HEK293T (cell line): Measurements from ENCODE around the gene C5AR2.
"Not testable (repeated sequence)": the region's sequence is repeated elsewhere in the genome, so short reads cannot be mapped to it uniquely, and the experiment has no call there.

Experiments used
- CTCF ChIA-PET: fragments of 350-600 bp; formaldehyde crosslinking; extraction: SDS; loops from one replicate; lab custom pipeline; 2021; ENCODE audit warnings: antibody characterized with exemption, inconsistent platforms; lab: Yijun Ruan, JAX
- POLR2A ChIA-PET: fragments of 350-600 bp; formaldehyde crosslinking; extraction: SDS; loops from one replicate; lab custom pipeline; 2020; ENCODE audit warnings: antibody characterized with exemption, inconsistent platforms; lab: Yijun Ruan, JAX
- DNase-seq: peaks from one replicate; pipeline ENCODE4 v3.0.0; 2012; ENCODE audit warnings: mixed read lengths; ENCODE audit errors: extremely low spot score
- ARNT ChIP-seq: fragments of 450-650 bp; IDR thresholded peaks from 2 replicates; pipeline ENCODE4 v1.6.1; 2017; ENCODE audit warnings: mild to moderate bottlenecking
- BHLHE40 ChIP-seq: fragments of 450-650 bp; IDR thresholded peaks from 2 replicates; pipeline ENCODE4 v1.6.1; 2016; ENCODE audit warnings: mild to moderate bottlenecking, moderate library complexity, borderline replicate concordance
- CTBP1 ChIP-seq: fragments of 450-650 bp; IDR thresholded peaks from 2 replicates; pipeline ENCODE4 v1.6.1; 2016; ENCODE audit warnings: borderline replicate concordance
- ELF4 ChIP-seq: fragments of 450-650 bp; IDR thresholded peaks from 2 replicates; pipeline ENCODE4 v1.6.1; 2017; ENCODE audit warnings: antibody characterized with exemption
- FOXA1 ChIP-seq: fragments of 450-650 bp; IDR thresholded peaks from 2 replicates; pipeline ENCODE4 v1.6.1; 2016; ENCODE audit warnings: mild to moderate bottlenecking
- FOXK2 ChIP-seq: fragments of 450-650 bp; IDR thresholded peaks from 2 replicates; pipeline ENCODE4 v1.6.1; 2016; ENCODE audit warnings: mild to moderate bottlenecking
- FOXM1 ChIP-seq: fragments of 450-650 bp; IDR thresholded peaks from 2 replicates; pipeline ENCODE4 v1.6.1; 2017; ENCODE audit warnings: mild to moderate bottlenecking, borderline replicate concordance
- HDGF ChIP-seq: fragments of 450-650 bp; IDR thresholded peaks from 2 replicates; pipeline ENCODE4 v1.6.1; 2017; ENCODE audit warnings: antibody characterized with exemption, borderline replicate concordance
- L3MBTL2 ChIP-seq: fragments of 450-650 bp; conservative IDR thresholded peaks from 2 replicates; pipeline ENCODE4 v1.6.1; 2016; ENCODE audit warnings: mild to moderate bottlenecking
- LEF1 ChIP-seq: fragments of 450-650 bp; IDR thresholded peaks from 2 replicates; pipeline ENCODE4 v1.6.1; 2017; ENCODE audit warnings: mild to moderate bottlenecking, borderline replicate concordance
- NFRKB ChIP-seq: fragments of 450-650 bp; IDR thresholded peaks from 2 replicates; pipeline ENCODE4 v1.6.1; 2016; ENCODE audit warnings: mild to moderate bottlenecking, moderate library complexity
- PKNOX1 ChIP-seq: fragments of 450-650 bp; IDR thresholded peaks from 2 replicates; pipeline ENCODE4 v1.6.1; 2016
- SP1 ChIP-seq: fragments of 450-650 bp; IDR thresholded peaks from 2 replicates; pipeline ENCODE4 v1.6.1; 2017
- SUZ12 ChIP-seq: fragments of 450-650 bp; IDR thresholded peaks from 2 replicates; pipeline ENCODE4 v1.6.1; 2016; ENCODE audit warnings: mild to moderate bottlenecking
- TARDBP ChIP-seq: fragments of 450-650 bp; IDR thresholded peaks from 2 replicates; pipeline ENCODE4 v1.6.1; 2016
- ZNF384 ChIP-seq: fragments of 450-650 bp; IDR thresholded peaks from 2 replicates; pipeline ENCODE4 v1.6.1; 2016

C5AR2 gene

GRCh38 chr19:47381653-47382279 lies 49.8 kb downstream of the C5AR2 start:
- POLR2A ChIA-PET = no interaction called here
- TF ChIP-seq PKNOX1 = no peak
- no peak for TF ChIP-seq LEF1
- no peak for TF ChIP-seq ZNF384
- no peak for TF ChIP-seq SUZ12
- no peak for TF ChIP-seq TARDBP
- no peak for TF ChIP-seq BHLHE40
- TF ChIP-seq FOXK2 = no peak
- no peak for TF ChIP-seq ARNT
- TF ChIP-seq FOXM1 = no peak
- no peak for TF ChIP-seq FOXA1
- no peak for TF ChIP-seq ELF4
- CTCF ChIA-PET = no interaction called here
- no peak for DNase-seq

GRCh38 chr19:47383890-47384289 lies 51.9 kb downstream of the C5AR2 start:
- CTCF ChIA-PET, POLR2A ChIA-PET: not testable (repeated sequence)

GRCh38 chr19:47384533-47384932 lies 52.6 kb downstream of the C5AR2 start:
- POLR2A ChIA-PET, DNase-seq, CTCF ChIA-PET: not testable (repeated sequence)

More at GRCh38 chr19:47383890-47384289, 51.9 kb downstream of the C5AR2 start:
- DNase-seq = not testable (repeated sequence)

GRCh38 chr19:47386582-47386981 lies 54.6 kb downstream of the C5AR2 start:
- DNase-seq, CTCF ChIA-PET, POLR2A ChIA-PET: not testable (repeated sequence)

GRCh38 chr19:47387623-47388022 lies 55.6 kb downstream of the C5AR2 start:
- DNase-seq, POLR2A ChIA-PET, CTCF ChIA-PET: not testable (repeated sequence)

GRCh38 chr19:47388721-47389120 lies 56.7 kb downstream of the C5AR2 start:
- POLR2A ChIA-PET, DNase-seq: not testable (repeated sequence)
- CTCF ChIA-PET = interaction anchor here (0.6 to 1.1 kb wide), 3 partner anchors 11 to 104 kb away, joined by 3 to 10 read pairs (median 5); no protein-coding TSS in a partner anchor

- DNase-seq = no peak
- ChIA-PET POLR2A (no interaction called here), CTCF (interaction anchor here (0.6 to 1.1 kb wide), 3 partner anchors 11 to 104 kb away, joined by 3 to 10 read pairs (median 5); no protein-coding TSS in a partner anchor)
- no peak for TF ChIP-seq ARNT
- no peak for TF ChIP-seq TARDBP
- no peak for TF ChIP-seq ELF4
- no peak for TF ChIP-seq LEF1
- no peak for TF ChIP-seq HDGF
- no peak for TF ChIP-seq FOXM1
- TF ChIP-seq BHLHE40 = no peak
Observed at GRCh38 chr19:47389150-47389556, 57.2 kb downstream of the C5AR2 start.

GRCh38 chr19:47390533-47391488 lies 58.8 kb downstream of the C5AR2 start:
- CTCF ChIA-PET = interaction anchor here (0.6 to 1.2 kb wide), 12 partner anchors 9 to 325 kb away, joined by 3 to 5 read pairs (median 3); partner anchors contain the start of gene DHX34
- no peak for DNase-seq
- no peak for TF ChIP-seq CTBP1
- no peak for TF ChIP-seq ZNF384
- TF ChIP-seq BHLHE40 = no peak
- TF ChIP-seq SUZ12 = no peak
- no peak for TF ChIP-seq FOXM1
- TF ChIP-seq PKNOX1 = no peak
- TF ChIP-seq ARNT = no peak
- TF ChIP-seq NFRKB = no peak
- TF ChIP-seq LEF1 = no peak
- TF ChIP-seq FOXK2 = no peak
- TF ChIP-seq L3MBTL2 = no peak
- TF ChIP-seq TARDBP = no peak
- no peak for TF ChIP-seq ELF4
- TF ChIP-seq SP1 = no peak
- no peak for TF ChIP-seq FOXA1
- TF ChIP-seq HDGF = no peak
- POLR2A ChIA-PET = no interaction called here
